ENCODE measurements around the gene MLX.
A peak's percentile ranks its signal among the peaks of the same experiment; 100 is the strongest.

MLX gene, protein sequence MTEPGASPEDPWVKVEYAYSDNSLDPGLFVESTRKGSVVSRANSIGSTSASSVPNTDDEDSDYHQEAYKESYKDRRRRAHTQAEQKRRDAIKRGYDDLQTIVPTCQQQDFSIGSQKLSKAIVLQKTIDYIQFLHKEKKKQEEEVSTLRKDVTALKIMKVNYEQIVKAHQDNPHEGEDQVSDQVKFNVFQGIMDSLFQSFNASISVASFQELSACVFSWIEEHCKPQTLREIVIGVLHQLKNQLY

DNA sequence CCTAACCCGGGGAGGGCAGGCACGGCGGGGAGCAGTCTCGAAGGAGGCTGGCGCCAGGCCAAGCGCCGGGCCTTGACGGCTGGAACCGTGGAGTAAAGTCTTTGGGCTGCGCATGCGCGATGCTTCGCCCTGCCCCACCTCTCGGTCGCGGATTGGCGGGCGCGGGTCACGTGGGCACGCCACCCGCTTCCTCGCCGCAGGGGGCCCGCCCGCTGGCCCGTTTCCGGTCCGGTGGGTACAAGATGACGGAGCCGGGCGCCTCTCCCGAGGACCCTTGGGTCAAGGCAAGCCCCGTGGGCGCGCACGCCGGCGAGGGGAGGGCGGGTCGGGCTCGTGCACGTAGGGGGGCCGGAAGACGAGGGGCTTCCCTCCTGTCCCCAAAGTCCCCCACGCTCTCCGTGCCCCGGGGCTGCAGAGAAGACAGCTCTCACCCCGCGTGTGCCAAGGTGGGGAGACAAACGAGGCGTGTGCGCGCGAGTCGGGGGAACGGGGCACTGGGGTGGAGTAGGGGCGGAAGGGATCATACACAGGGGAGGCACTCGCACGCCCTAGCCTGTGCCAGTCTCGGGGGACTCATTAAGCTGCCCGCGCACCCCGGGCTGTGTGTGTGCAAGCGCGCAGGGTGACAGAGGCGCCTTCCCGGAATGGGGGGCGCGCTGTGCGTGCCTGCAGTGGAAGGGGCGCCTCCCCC, at the start of gene MLX:
Gene MLX (plus strand): TSS at position 218 of the 691 bp plus-strand sequence. CDS start 25 bp downstream, at position 243.
- intact Hi-C loops (cut with DNase I): no loop called here
- peak; percentile 88 to 99 (median 91) for DNase-seq

DNA sequence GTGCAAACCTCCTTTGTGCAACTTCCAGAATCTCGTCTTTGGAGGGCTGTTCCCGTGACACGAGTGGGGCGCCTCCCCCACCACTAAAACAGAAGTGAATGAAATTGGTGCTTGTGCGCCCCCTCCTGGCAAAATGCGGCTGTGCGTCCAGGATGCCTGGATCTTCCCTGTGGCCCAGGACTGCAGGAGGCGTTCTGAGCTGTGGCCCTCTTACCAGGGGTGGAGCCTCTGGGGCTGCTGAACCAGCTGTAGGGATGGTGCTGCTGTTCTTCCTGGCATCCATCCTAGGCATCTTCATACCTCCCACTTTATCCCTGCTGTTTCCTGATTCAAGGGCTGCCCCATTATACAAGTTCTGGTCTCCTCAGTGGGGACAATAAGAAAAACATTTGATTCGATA, 49.4 kb upstream of the MLX start:
- intact Hi-C loops (cut with DNase I): loop anchor here (10.0 kb wide), 1 partner anchor 53 kb away; no protein-coding TSS in a partner anchor
- DNase-seq: peak; percentile 58 to 97 (median 83)

DNA sequence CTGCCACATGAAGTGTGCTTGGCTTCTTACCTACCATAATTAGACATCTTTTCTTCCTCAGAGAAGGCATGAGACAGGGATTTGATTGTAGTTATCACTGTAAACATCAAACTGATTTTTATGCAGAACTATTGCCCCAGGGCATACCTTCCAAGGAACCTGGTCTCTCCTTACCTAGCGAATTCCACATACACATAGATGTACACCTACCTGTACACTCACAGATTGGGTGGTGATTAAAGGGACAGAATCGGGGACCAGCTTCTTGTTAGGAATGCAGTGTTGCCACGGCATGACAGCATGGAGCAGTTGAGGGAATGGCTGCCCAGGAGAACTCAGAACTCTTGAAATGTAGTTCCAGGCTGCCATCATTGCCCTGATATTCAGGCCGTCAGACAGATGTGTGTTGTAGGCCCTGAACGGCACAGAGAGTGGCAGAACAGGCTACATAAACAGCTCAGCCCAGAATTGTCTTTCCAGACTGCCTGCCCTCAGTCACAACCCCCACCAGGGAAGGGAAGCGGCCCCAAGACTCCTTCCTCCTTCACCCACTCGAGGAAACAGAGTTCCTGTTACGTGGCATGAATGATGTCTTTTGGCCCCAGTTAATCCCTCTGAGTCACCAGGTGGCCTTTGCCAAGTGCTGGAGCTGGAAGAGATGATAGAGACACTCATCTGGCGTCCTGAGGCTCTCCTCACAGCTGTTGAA, 48.7 kb upstream of the MLX start:
- intact Hi-C loops (cut with DNase I): loop anchor here (10.0 kb wide), 1 partner anchor 53 kb away; no protein-coding TSS in a partner anchor
- peak in 5 of 10 donors; percentile 17 to 90 (median 54) for DNase-seq

DNA sequence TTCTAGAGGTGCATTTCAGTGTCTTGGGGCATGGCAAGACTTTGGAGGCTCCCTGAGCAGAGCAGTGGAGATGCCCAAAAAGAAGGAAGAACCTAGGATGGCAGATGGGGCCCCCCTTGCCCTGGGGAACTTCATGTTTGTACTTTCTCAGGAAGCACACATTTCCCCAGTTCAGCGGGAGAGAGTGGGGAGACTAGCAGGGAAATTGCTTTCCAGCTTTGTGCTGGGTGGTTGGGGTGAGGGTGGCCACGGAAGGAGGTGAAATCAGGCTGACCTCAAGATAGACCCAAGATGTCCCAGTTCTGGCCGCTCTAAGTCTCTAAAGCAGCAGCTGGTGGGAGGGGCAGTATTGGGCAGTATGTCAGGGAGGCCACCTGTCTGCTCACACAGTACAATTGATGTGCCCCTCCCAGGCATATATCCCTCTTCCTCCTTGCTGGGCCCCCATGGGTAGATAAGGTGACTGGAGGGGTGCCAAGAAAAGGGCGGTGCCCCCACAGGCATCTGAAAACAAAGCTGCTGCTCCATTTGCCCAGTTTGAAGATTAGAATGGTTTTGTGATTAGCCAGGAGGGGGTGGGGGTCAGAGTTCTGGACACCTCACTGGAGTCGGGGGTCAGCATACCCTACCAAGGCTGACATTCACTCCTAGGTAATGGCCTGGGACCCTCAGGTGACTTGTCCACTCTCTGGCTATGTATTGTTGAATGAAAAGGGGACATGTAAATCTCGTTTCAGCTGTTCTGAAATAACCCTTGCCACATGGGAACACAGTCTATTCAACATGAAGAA, 48.0 kb upstream of the MLX start:
- intact Hi-C loops (cut with DNase I): loop anchor here (10.0 kb wide), 1 partner anchor 54 kb away; no protein-coding TSS in a partner anchor
- DNase-seq: peak in 1 of 10 donors; percentile 78

DNA sequence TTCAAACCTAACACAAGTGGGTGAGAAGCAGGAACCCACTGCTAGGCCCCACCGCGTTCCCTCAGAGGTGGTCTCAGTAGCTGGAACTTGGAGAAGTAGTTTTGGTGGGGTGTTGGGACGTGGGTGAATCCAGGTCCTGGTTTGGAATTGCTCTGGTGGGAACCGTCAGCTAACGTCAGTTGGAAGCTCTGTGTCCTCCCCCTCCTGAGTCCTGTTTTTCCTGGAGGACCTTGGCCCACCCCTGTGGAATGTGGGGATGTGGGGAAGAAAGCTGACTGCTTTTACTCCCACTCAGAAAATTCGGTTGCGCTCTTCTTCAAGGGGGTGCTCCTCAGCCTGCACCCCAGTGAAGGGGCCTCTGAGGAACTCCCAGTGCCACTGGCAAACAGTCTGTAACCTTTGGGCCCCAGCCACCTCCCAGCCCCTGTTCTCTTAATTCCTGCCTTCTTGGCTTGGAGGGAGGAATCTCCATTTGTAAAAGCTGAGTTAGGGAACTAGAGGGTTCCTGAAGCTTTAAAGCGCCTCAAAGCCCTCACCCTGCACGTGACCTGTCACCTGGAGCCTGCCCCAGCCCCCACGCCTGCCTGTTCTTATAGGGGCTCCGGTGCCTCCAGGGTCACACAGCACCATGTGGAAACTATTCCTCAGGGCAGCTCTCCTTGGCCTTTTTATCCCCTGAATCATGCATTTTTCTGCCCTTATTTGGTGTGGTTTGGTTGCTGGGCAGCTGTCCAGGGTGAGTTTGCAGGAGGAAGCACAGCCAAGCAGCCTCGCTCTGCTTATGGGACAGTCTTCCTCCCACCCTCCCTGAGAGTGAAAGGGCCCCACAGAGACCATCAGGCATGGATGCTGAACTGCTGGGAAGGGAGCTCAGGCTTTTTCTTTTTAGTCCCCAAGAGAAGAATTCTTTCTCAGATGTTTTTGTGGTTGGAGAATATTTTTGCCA, 47.1 kb upstream of the MLX start:
- intact Hi-C loops (cut with DNase I): loop anchor here (5.0 to 10.0 kb wide), 3 partner anchors 55 to 208 kb away; no protein-coding TSS in a partner anchor
- DNase-seq: peak; percentile 64 to 94 (median 70)

DNA sequence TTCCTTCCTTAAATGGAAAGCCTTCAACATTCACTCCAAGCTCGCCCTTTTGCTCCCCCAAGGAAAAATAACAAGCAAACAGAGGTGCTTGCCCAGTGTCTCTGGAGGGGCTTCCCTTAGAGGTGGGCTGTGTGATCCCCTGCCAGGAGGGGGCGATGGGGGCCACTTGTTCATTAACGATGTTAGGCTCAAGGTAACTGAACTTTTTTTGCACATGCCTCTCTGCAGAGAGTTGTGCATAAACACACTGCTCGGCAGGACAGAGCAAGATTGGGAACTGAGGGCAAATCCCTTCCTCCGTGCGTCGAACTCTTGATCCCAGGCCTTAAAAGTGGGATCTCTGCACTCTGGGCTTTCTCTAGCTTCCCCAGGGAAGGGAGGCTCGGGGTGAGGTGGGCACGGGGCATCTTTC, 46.4 kb upstream of the MLX start:
- intact Hi-C loops (cut with DNase I): loop anchor here (5.0 to 10.0 kb wide), 2 partner anchors 116 to 208 kb away; no protein-coding TSS in a partner anchor
- peak in 2 of 10 donors; percentile 20 to 52 for DNase-seq

DNA sequence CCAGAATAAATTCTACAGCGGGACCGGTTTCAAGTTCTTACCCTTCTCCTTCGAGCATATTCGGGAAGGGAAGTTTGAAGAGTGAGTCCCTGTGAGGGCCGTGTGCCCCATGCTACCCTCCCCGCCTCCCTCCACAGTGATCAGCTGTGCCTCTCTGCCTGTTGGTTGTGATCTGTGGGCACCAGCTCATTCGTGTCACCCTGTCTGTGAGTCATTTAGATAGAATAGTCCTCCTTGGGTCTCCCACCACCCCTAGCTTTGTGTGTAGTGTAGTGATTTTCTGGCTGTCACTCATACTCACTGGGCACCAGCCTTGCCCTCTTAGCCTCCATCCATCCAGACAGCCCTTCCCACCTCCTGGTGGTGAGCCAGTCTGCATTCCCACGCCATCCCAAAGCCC, 45.9 kb upstream of the MLX start:
- DNase-seq: peak in 2 of 10 donors; percentile 10 to 15
- intact Hi-C loops (cut with DNase I): loop anchor here (5.0 to 10.0 kb wide), 2 partner anchors 116 to 209 kb away; no protein-coding TSS in a partner anchor

DNA sequence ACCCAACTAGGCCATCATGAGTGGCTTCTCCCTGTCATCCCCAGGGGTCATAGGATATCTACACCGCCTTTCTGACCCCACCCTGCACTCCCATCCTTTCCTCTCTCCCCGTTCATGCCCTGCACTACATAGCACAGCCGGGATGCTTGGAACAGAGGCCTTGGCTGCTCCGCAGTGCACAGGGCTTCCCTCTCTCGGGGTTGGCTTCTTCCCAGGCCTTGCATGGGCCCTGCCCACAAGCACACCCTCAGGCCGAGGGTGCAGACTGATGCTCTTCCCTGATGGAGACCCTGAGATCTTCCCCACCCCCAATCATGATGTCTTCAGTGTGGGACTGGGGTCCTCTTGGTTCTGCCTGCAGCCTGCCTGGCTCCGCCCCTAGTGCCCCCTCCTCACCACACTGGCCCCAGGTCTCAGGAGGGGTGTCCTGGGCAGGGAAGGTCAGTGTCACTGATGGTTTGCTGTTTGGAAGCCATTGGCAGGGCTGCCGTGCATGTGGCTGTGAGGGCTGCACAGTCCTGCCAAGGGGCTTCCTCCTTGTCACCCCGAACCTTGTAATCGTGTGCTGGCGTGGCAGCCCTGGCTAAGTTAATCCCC, 45.1 kb upstream of the MLX start:
- intact Hi-C loops (cut with DNase I): loop anchor here (5.0 to 10.0 kb wide), 2 partner anchors 117 to 209 kb away; no protein-coding TSS in a partner anchor

DNA sequence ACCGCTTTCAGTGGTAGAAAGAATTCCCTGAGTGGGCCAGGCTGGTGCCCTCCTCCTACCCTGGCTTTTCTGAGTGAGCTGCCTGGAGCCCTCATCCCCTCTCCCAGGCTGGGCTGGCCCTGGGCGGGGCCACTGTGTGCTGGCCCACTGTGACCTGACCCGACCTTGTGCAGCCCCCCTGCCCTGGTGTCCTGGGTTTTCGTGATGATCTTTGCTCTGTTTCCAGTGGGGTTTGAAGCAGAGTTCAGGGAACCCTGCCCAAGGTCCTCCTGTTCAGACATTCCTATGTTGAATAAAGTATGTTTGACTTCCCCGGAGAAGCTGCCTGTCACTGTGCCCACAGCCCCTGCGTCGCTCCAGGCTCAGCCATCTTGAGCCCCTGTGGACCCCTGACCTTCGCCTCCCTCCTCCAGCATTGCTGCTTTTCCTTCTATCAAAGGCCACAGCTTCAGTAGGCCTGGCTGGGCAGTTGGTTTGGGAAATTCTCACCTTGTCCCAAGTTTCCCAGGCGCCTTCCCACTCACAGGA, 44.6 kb upstream of the MLX start:
- DNase-seq: peak in 1 of 10 donors; percentile 63
- intact Hi-C loops (cut with DNase I): loop anchor here (5.0 to 10.0 kb wide), 2 partner anchors 118 to 210 kb away; no protein-coding TSS in a partner anchor

More for the DNA sequence above, 45.1 kb upstream of the MLX start:
- DNase-seq: peak in 2 of 10 donors; percentile 61 to 62

DNA sequence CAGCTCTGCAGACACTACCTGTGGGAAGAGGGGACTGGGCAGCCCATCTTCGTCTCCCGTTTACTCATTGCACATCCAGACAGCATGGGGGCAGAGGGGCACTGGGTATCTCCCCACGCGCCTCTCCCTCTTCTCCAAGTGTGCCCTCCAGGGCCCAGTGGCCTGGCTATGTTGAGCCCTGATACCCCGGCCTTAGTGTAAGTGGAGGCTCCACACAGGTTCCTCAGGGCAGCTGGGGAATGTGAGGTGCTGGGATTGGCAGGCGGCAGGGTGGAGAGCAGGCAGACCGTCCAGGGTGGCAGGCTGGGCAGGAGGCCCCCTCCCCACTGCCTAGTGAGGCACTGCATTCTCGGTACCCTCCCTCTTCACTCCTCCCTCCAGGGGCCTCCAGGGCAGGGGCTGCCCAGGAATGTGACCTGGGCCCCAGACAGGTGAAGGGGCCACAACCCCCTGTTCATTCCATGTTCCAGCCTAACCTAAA, 44.1 kb upstream of the MLX start:
- DNase-seq: peak in 2 of 10 donors; percentile 53 to 55
- intact Hi-C loops (cut with DNase I): loop anchor here (5.0 to 10.0 kb wide), 2 partner anchors 118 to 211 kb away; no protein-coding TSS in a partner anchor

DNA sequence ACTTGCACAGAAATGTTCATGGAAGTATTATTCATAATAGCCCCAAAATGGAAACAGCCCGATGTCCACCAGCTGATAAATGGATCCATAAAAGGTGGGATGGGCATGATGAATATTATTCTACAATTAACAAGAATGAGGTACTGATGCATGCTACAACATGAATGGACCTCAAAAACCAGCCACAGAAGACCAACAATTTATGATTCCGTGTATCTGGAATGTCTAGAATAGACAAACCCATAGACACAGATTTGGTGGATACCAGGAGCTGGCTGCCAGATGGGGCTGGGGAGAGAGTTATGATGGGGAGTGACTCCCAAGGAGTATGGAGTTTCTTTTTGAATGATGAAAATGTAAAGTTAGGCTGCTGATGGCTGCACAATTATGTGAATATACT, 41.7 kb upstream of the MLX start:
- DNase-seq: peak in 2 of 10 donors; percentile 5 to 6
- intact Hi-C loops (cut with DNase I): loop anchor here (5.0 to 10.0 kb wide), 2 partner anchors 120 to 203 kb away; no protein-coding TSS in a partner anchor

DNA sequence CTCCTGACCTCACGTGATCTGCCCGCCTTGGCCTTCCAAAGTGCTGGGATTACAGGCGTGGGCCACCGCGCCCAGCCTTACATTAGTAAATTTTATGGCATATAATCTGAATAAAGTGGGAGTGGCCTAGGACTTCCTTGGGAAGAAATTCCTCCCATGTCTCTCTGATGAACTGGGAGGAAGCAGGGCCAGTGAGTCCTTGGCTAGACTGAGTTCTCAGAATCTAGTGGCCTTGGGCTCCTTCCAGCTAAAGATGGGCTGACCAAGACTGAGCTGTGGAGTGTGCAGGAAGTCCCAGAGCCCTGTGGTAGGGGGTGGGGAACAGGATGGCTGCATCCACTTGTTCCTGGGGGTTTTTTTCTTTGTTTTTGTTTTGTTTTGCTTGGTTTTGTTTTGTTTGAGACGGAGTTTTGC, 40.9 kb upstream of the MLX start:
- intact Hi-C loops (cut with DNase I): loop anchor here (5.0 to 10.0 kb wide), 2 partner anchors 121 to 204 kb away; no protein-coding TSS in a partner anchor
- peak in 1 of 10 donors; percentile 37 for DNase-seq

DNA sequence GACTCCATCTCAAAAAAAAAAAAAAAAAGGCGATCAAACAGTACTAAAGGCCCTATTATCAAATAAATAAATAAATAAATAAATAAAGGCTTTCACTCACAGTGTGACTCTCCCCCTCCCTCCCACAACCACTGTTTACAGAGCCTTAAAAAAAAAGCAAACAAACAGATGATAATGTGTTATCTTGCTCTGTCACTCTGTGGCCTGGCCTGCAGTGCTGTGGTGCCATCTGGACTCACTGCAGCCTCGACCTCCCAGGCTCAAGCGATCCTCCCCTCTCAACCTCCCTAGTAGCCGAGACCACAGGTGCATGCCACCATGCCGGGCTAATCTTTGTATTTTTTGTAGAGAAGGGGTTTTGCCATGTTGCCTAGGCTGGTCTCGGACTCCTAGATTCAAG, 39.0 kb upstream of the MLX start:
- DNase-seq: peak in 1 of 10 donors; percentile 23
- intact Hi-C loops (cut with DNase I): loop anchor here (5.0 to 10.0 kb wide), 2 partner anchors 123 to 206 kb away; no protein-coding TSS in a partner anchor

DNA sequence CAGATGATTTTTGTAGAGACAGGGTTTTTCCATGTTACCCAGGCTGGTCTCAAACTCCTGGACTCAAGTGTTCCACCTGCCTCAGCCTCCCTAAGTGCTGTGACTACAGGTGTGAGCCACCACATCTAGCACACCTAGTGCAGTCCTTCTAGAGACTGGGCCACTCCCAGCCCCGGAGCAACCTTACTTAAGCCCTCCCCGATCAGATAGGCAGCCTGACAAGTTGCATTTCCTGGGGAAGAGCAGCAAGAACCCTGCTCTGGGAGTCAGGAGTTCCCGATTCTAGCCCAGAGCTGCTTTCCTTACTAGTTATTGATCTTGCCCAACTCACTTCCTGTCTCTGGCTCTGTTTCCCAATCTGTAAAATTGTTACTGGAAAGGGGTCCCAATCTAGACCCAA, 37.8 kb upstream of the MLX start:
- no peak for DNase-seq
- intact Hi-C loops (cut with DNase I): loop anchor here (5.0 to 10.0 kb wide), 2 partner anchors 124 to 207 kb away; no protein-coding TSS in a partner anchor

DNA sequence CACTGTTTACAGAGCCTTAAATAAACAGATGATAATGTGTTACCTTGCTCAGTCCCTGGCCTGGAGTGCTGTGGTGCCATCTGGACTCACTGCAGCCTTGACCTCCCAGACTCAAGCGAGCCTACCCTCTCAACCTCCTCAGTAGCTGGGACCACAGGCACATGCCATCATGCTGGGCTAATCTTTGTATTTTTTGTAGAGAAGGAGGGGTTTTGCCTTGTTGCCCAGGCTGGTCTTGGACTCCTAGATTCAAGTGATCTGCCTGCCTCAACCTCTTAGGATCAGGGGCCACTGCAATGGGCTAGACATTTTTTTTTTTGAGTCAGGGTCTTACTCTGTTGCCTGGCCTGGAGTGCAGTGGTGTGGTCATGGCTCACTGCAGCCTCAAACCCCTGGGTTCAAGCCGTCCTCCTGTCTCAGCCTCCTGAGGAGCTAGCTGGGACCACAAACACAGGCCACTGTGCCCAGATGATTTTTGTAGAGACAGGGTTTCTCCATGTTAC, 35.9 kb upstream of the MLX start:
- intact Hi-C loops (cut with DNase I): no loop called here
- no peak for DNase-seq

DNA sequence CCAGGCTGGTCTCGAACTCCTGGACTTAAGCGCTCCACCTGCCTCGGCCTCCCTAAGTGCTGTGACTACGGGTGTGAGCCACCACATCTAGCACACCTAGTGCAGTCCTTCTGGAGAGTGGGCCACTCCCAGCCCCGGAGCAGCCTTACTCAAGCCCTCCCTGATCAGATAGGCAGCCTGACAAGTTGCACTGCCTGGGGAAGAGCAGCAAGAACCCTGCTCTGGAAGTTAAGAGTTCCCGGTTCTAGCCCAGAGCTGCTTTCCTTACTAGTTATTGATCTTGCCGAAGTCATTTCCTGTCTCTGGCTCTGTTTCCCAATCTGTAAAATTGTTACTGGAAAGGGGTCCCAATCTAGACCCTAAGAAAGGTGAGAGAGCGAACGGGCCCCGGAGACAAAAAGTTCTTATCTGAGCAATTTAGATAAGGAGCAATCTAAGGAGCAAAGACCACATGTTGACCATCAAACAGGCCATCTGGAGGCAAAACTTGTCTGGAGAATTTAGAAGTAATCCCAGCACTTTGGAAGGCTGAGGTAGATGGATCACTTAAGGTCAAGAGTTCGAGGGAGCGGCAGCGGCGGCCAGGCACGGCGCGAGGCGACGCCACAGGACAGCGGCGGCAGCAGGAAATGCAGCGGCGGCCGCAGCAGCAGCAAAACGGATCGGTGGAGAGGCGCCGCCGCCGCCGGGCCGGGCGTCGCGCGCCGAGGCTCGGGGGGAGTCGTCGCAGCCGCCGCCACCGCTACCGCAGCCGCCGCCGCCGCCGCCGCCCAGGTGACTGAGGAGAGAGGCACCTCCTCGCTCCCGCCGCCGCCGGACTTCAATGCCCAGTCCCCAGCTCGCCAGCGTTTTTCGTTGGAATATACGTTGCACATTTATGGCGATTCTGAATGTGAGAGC, 35.2 kb upstream of the MLX start:
- intact Hi-C loops (cut with DNase I): no loop called here
- DNase-seq: peak; percentile 44 to 95 (median 69)

All from posterior cingulate gyrus (tissue), 11 donors.